GM10266 (cell line): ENCODE measurements around the gene CDK6.

ENCODE experiments used
- DNase-seq: peaks from one replicate; pipeline ENCODE4 v3.0.0; 2012; ENCODE audit errors: extremely low spot score
- CTCF ChIP-seq: IDR thresholded peaks from 2 replicates; pipeline ENCODE4 v1.5.1; 2012; ENCODE audit warnings: mild to moderate bottlenecking, low read depth; ENCODE audit not compliant: control insufficient read depth, insufficient read depth; ENCODE audit errors: missing control alignments

The CDK6 gene

GRCh38 chr7:92667816-92668535 is 168.4 kb downstream of the CDK6 start:
- no peak for DNase-seq
- no peak for TF ChIP-seq CTCF

GRCh38 chr7:92665926-92666325 is 170.4 kb downstream of the CDK6 start:
- DNase-seq, result no peak
- TF ChIP-seq CTCF, result no peak

- TF ChIP-seq CTCF, result no peak
- no peak for DNase-seq
Observed at GRCh38 chr7:92661651-92662050, 174.7 kb downstream of the CDK6 start.

- no peak for DNase-seq
- no peak for TF ChIP-seq CTCF
Observed at GRCh38 chr7:92658671-92659070, 177.7 kb downstream of the CDK6 start.

- no peak for TF ChIP-seq CTCF
- DNase-seq, result no peak
Observed at GRCh38 chr7:92657391-92657790, 179.0 kb downstream of the CDK6 start.

GRCh38 chr7:92656121-92656520 is 180.3 kb downstream of the CDK6 start:
- no peak for DNase-seq
- no peak for TF ChIP-seq CTCF

- no peak for DNase-seq
- no peak for TF ChIP-seq CTCF
Observed at GRCh38 chr7:92655346-92655884, 181.0 kb downstream of the CDK6 start.
